ENCODE measurements around the gene NFIL3. TPM values are rescaled to one million over a fixed set of nuclear protein-coding genes. Genes with fewer than 3 reads are reported as not detected.
A peak's percentile ranks its signal among the peaks of the same experiment; 100 is the strongest.
"Not testable (repeated sequence)": the region's sequence is repeated elsewhere in the genome, so short reads cannot be mapped to it uniquely, and the experiment has no call there.

Gene NFIL3
- total RNA-seq, 1 donor from 2014 or later: 21.3 TPM

- ATAC-seq: no peak
- intact Hi-C loops (cut with DNase I): no loop called here
These were observed 51.7 kb downstream of the NFIL3 start for GRCh38 chr9:91371894-91372293.

GRCh38 chr9:91370006-91370405 is 53.6 kb downstream of the NFIL3 start:
- DNase-seq (ENCODE audit: missing footprints); ATAC-seq; intact Hi-C loops (cut with DNase I): not testable (repeated sequence)

More at GRCh38 chr9:91371894-91372293, 51.7 kb downstream of the NFIL3 start:
- DNase-seq (ENCODE audit: missing footprints): no peak

DNA sequence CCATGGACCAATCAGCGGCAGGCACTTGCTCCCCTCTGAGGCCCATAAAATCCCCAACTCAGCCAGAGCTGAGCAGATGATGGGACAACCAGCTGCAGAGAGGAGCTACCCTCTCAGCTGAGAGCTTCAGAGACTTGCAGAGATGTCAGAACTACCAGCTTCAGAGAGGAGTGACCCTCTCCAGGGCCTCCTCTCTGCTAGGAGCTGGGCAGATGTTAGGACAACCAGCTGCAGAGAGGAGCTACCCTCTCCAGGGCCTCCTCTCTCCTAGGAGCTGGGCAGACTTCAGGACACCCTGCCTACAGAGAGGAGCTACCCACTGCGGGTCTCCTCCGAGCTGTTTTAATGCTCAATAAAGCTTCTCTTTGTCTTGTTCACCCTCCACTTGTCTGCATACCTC is 58.9 kb downstream of the NFIL3 start:
- no peak for DNase-seq (ENCODE audit: missing footprints)
- ATAC-seq: no peak
- intact Hi-C loops (cut with DNase I): loop anchor here (5.0 kb wide), 2 partner anchors 172 to 247 kb away; no protein-coding TSS in a partner anchor

DNA sequence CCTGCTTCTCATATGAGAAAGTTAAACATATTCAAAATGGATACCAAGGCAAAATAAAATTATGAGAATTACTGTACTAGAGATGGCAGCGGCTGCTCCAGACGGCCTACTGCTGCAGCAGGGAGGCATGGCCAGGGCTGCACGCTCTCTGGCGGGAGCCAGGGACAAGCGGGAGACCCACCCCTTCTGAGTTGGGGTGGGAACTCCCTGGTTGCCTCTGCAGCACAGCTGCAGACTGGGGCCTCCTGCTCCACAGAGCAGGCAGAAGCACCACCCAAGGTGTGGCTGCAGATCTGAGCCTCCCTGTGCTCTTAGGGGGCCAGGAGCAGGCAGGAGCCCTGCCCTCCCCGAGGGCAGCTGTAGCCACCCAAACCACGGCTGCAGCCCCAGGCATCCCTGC is 59.6 kb downstream of the NFIL3 start:
- no peak for ATAC-seq
- no peak for DNase-seq (ENCODE audit: missing footprints)
- intact Hi-C loops (cut with DNase I): loop anchor here (5.0 kb wide), 2 partner anchors 172 to 247 kb away; no protein-coding TSS in a partner anchor

DNA sequence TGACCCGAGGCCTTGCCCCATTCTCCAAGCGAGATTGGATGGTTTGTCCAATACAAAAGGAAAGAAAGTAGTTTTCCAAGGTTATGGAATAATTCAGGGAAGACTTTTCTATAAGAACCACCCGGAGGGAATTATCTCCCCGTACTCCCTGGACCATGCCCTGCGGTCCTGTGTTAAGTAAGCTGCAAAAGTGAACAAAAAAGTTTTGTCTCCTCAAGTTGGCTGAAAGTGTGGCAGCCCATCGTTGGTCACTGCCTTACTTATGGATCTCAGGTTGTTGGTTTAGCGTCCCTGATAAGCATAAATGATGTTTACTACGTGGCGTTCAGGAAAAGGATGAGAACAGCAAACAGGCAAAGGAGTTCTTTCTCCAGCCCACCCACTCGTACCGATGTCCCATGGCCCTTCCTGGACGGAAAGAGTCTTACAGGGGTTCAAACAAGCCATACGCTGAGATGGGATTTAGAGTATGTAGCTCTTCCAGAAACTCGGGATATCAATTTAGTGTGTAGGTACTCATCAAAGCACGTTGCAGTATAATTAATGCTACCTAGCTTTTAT is 61.5 kb downstream of the NFIL3 start:
- ATAC-seq: no peak
- DNase-seq (ENCODE audit: missing footprints): no peak
- intact Hi-C loops (cut with DNase I): loop anchor here (1.0 to 5.0 kb wide), 3 partner anchors 62 to 245 kb away; no protein-coding TSS in a partner anchor

DNA sequence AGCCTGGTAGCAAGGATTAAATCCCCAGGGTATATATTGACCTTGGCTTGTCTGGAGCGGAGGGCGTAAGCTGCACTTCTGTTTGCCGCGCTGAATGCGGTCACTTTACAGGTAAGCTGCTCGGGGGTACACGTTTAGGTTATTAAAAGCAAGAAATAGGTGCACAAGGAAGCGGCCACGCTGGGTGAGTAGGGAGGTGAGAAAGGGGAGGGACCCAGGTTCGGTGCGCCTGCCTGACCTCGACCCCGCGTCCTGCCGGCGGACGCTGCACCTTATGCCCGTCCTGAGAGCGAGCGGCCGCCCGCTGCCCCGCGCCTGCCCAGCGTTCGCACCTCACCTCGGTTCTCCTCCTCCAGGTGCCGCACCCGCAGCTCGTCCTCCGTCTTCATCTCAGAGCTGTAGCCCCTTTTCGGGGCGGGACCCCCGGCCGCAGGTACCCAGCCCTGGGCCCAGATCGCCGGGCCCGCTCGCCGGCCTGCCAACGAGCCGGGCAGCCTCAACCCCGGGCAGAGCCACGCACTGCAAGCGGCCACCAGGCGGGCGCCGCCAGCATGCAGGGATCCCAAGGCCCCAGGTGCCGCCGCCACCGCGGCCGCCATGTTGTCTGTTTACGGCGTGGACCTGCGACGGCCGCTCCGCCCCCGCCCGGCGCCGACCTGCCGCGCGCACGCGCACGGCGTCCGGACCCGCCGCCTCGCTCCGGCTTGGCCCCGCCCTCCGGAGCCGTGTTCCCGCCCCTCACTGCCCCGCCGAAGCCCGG is 62.2 kb downstream of the NFIL3 start, which contains the start of gene AUH:
Gene AUH (minus strand): TSS at position 628 of the 760 bp plus-strand sequence. CDS start 29 bp downstream, at position 599.
- DNase-seq (ENCODE audit: missing footprints): peak; percentile 95
- intact Hi-C loops (cut with DNase I): loop anchor here (1.0 to 5.0 kb wide), 3 partner anchors 63 to 244 kb away; no protein-coding TSS in a partner anchor
- ATAC-seq: peak; percentile 98

GRCh38 chr9:91360551-91361290 is 62.9 kb downstream of the NFIL3 start:
- intact Hi-C loops (cut with DNase I): loop anchor here (5.0 kb wide), 2 partner anchors 168 to 243 kb away; no protein-coding TSS in a partner anchor
- no peak for DNase-seq (ENCODE audit: missing footprints)

GRCh38 chr9:91359734-91360470 is 63.7 kb downstream of the NFIL3 start:
- ATAC-seq (no peak), DNase-seq (ENCODE audit: missing footprints) (no peak)
- intact Hi-C loops (cut with DNase I): loop anchor here (5.0 kb wide), 2 partner anchors 168 to 243 kb away; no protein-coding TSS in a partner anchor

More at GRCh38 chr9:91360551-91361290, 62.9 kb downstream of the NFIL3 start:
- no peak for ATAC-seq

DNA sequence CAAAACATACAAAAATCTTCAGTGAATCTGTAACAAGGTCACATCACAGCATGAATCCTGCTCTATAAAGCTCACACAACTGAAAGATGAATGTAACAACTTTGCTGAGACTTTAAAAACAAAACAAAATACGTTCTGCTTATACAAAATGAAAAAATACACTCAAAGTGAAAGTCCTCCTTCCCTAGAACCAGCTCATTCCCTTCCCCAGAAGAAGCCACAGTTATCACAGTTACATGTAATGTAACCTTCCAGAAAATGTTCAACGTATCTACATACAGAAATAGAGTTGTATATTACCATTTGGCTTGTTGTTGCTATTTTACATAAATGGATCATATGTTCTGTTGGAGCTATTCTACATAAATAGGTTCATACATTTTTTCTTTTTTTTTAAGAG is 64.5 kb downstream of the NFIL3 start:
- no peak for DNase-seq (ENCODE audit: missing footprints)
- no peak for ATAC-seq
- intact Hi-C loops (cut with DNase I): no loop called here

Other genes with a start within 250 kb of the NFIL3 start
- 37.9 TPM for gene AUH, start 61.9 kb downstream of the NFIL3 start, total RNA-seq

Measured in Right ventricle myocardium inferior (tissue), 1 donor.